HepG2 (cell line): ENCODE measurements around the gene DOK1.

Experiments
- CEBPB ChIP-seq: IDR thresholded peaks from 2 replicates; pipeline ENCODE4 v1.6.1; 2011; ENCODE audit warnings: low read depth, low read length, improper control_type of control experiment, borderline replicate concordance
- CREB1 ChIP-seq, 2 experiments: fragments of 450-650 bp in 1 of 2; IDR thresholded peaks; 2 replicates each; pipeline ENCODE4 v1.6.1; 2016 to 2017; ENCODE audit warnings: control low read depth in 1 of 2, mild to moderate bottlenecking in 1 of 2, missing compliant biosample characterization in 1 of 2, missing genetic modification characterization in 1 of 2
- CTCF ChIP-seq: sonication (generic); formaldehyde crosslinking; IDR thresholded peaks from 2 replicates; pipeline ENCODE4 v1.5.0; 2020; ENCODE audit warnings: mild to moderate bottlenecking, missing genetic modification reagents, moderate library complexity
- DRAP1 ChIP-seq: IDR thresholded peaks from 2 replicates; pipeline ENCODE4 v1.6.1; 2016; ENCODE audit warnings: missing genetic modification reagents, missing compliant biosample characterization
- FOSL1 ChIP-seq: sonication (generic); formaldehyde crosslinking; IDR thresholded peaks from 2 replicates; pipeline ENCODE4 v1.9.0; 2021; ENCODE audit warnings: missing genetic modification reagents, borderline replicate concordance
- FOXJ3 ChIP-seq: sonication (generic); formaldehyde crosslinking; IDR thresholded peaks from 2 replicates; pipeline ENCODE4 v1.4.0; 2020; ENCODE audit warnings: missing genetic modification reagents, mild to moderate bottlenecking, borderline replicate concordance
- GTF2F1 ChIP-seq: fragments of 150-350 bp; IDR thresholded peaks from 2 replicates; pipeline ENCODE4 v1.6.1; 2014; ENCODE audit warnings: low read length
- KMT2A ChIP-seq: sonication (generic); formaldehyde crosslinking; IDR thresholded peaks from 2 replicates; pipeline ENCODE4 v1.4.0; 2020; ENCODE audit warnings: missing genetic modification reagents
- NFE2L2 ChIP-seq: fragments of 150-350 bp; IDR thresholded peaks from 2 replicates; pipeline ENCODE4 v1.6.1; 2014; ENCODE audit warnings: low read length
- SNAPC5 ChIP-seq: sonication (generic); formaldehyde crosslinking; IDR thresholded peaks from 2 replicates; pipeline ENCODE4 v1.8.1; 2023; ENCODE audit warnings: mild to moderate bottlenecking, missing genetic modification reagents, borderline replicate concordance
- ZBTB44 ChIP-seq: sonication (generic); formaldehyde crosslinking; IDR thresholded peaks from 2 replicates; pipeline ENCODE4 v1.4.0; 2020; ENCODE audit warnings: missing genetic modification reagents
- ZNF484 ChIP-seq: sonication (generic); formaldehyde crosslinking; IDR thresholded peaks from 2 replicates; pipeline ENCODE4 v1.5.1; 2020; ENCODE audit warnings: mild to moderate bottlenecking, low read depth, missing genetic modification reagents, borderline replicate concordance
- ZNF496 ChIP-seq: sonication (generic); formaldehyde crosslinking; IDR thresholded peaks from 2 replicates; pipeline ENCODE4 v1.8.1; 2023; ENCODE audit warnings: mild to moderate bottlenecking, moderate library complexity, missing genetic modification reagents; ENCODE audit not compliant: insufficient replicate concordance
- ZNF781 ChIP-seq: sonication (generic); formaldehyde crosslinking; IDR thresholded peaks from 2 replicates; pipeline ENCODE4 v1.5.1; 2020; ENCODE audit warnings: borderline replicate concordance, mild to moderate bottlenecking, missing genetic modification reagents; ENCODE audit errors: not compliant biosample characterization

GRCh38 chr2:74602586-74603281, 48.2 kb downstream of the DOK1 start:
- no peak for TF ChIP-seq CREB1 (IDR thresholded peaks at IDR 0.05)
- no peak for TF ChIP-seq CREB1 (CRISPR knock-in tag; IDR thresholded peaks at IDR 0.05)
- TF ChIP-seq CEBPB, result no peak
- TF ChIP-seq KMT2A (CRISPR knock-in tag), result no peak
- no peak for TF ChIP-seq ZNF484
- no peak for TF ChIP-seq ZNF496
- TF ChIP-seq CTCF (CRISPR knock-in tag), result no peak
- TF ChIP-seq FOSL1 (CRISPR knock-in tag), result no peak
- TF ChIP-seq ZNF781 (CRISPR knock-in tag), result no peak
- no peak for TF ChIP-seq NFE2L2
- TF ChIP-seq ZBTB44, result no peak
- TF ChIP-seq FOXJ3 (CRISPR knock-in tag), result no peak
- no peak for TF ChIP-seq DRAP1
- no peak for TF ChIP-seq SNAPC5 (CRISPR knock-in tag)
- no peak for TF ChIP-seq GTF2F1
